Vagina (tissue), 2 donors: ENCODE measurements around the gene NFATC3.

Experiments used
- CTCF ChIP-seq, 3 experiments: fragments of 450-650 bp in 2 of 3; fragments of 200-600 bp in 1 of 3; sonication (generic) in 1 of 3; IDR thresholded peaks; one replicate each; pipeline ENCODE4 v1.5.1; 2017 to 2019; ENCODE audit warnings: antibody characterized with exemption in 3 of 3, mild to moderate bottlenecking in 2 of 3, moderate library complexity in 2 of 3
- POLR2A ChIP-seq, 2 donors: fragments of 450-650 bp; IDR thresholded peaks; one replicate each; pipeline ENCODE4 v1.6.1; 2017; ENCODE audit warnings: antibody characterized with exemption in 2 of 2, mild to moderate bottlenecking in 2 of 2, moderate library complexity in 2 of 2
- POLR2AphosphoS5 ChIP-seq, 2 donors: sonication (generic); formaldehyde crosslinking; IDR thresholded peaks; one replicate each; pipeline ENCODE4 v1.9.0; 2017; ENCODE audit warnings: antibody characterized with exemption in 2 of 2, mild to moderate bottlenecking in 2 of 2, low read depth in 1 of 2; ENCODE audit not compliant: insufficient read depth in 1 of 2

DNA sequence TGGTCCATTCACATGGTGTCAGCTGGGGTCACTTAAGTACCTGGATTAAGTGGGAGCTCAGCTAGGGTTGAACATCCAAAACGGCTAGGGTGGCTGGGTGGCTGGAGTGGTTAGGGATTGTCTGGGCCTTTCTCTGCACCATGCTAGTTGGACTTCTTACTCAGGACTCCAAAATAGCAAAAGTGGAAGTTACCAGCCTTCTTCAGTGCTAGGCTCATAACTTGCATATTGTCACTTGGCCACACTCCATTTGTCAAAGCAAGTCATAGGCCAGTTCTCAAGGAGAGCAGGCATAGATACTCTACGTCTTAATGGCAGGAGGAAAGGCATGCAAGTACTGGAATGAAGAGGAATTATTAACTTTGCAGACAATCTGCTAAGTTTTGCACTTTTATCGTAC is 81.1 kb downstream of the NFATC3 start:
- TF ChIP-seq CTCF (IDR thresholded peaks at IDR 0.05) = no peak
- no peak for TF ChIP-seq POLR2AphosphoS5 (IDR thresholded peaks at IDR 0.05; ENCODE audit: insufficient read depth in 1 of 2, low read depth in 1 of 2)
- no peak for TF ChIP-seq POLR2A (IDR thresholded peaks at IDR 0.05)
